WERI-Rb-1 (cell line): ENCODE results near the gene TNFAIP8L2.

Source experiments
- DNase-seq: peaks from one replicate; pipeline ENCODE4 v3.0.0-alpha.2; 2020
- H3K27ac ChIP-seq: fragments of 250-450 bp; sonication (Bioruptor Pico); 2 replicates; pipeline ENCODE4 v1.5.1; 2020; ENCODE audit warnings: mild to moderate bottlenecking, moderate library complexity
- H3K27me3 ChIP-seq: fragments of 250-450 bp; sonication (Bioruptor Pico); 2 replicates; pipeline ENCODE4 v1.5.1; 2021; ENCODE audit warnings: mild to moderate bottlenecking, low read depth, moderate library complexity; ENCODE audit not compliant: insufficient read depth, severe bottlenecking
- H3K36me3 ChIP-seq: fragments of 250-450 bp; sonication (Bioruptor Pico); 2 replicates; pipeline ENCODE4 v1.5.1; 2020; ENCODE audit warnings: mild to moderate bottlenecking, moderate library complexity
- H3K4me3 ChIP-seq: 2 replicates; pipeline ENCODE4 v1.5.1; 2011; ENCODE audit warnings: low read depth, mild to moderate bottlenecking, control low read depth, low read length
- H3K9me3 ChIP-seq: fragments of 250-450 bp; sonication (Bioruptor Pico); 2 replicates; pipeline ENCODE4 v1.5.1; 2021; ENCODE audit warnings: mild to moderate bottlenecking, moderate library complexity; ENCODE audit not compliant: severe bottlenecking
- CTCF ChIP-seq: IDR thresholded peaks from 2 replicates; pipeline ENCODE4 v1.5.1; 2011; ENCODE audit warnings: low read depth, mild to moderate bottlenecking, control low read depth, inconsistent platforms, low read length

TNFAIP8L2 gene

GRCh38 chr1:151134991-151135390, 21.5 kb upstream of the TNFAIP8L2 start:
- no peak for TF ChIP-seq CTCF
- Histone ChIP-seq H3K36me3 (peaks cover 90% of the 10 kb centered on the region), H3K4me3 (no peak overlapping the region), H3K27ac (no peak overlapping the region), H3K27me3 (no peaks in the 10 kb centered on the region), H3K9me3 (no peaks in the 10 kb centered on the region)
- no peak for DNase-seq

- TF ChIP-seq CTCF, result peak; percentile 85
- Histone ChIP-seq H3K36me3 (peaks cover 96% of the 10 kb centered on the region), H3K27me3 (no peaks in the 10 kb centered on the region), H3K9me3 (no peaks in the 10 kb centered on the region), H3K27ac (no peak overlapping the region), H3K4me3 (no peak overlapping the region)
- DNase-seq, result peak; percentile 79
Observed at GRCh38 chr1:151135433-151136385, 20.7 kb upstream of the TNFAIP8L2 start.

GRCh38 chr1:151137789-151138188, 18.7 kb upstream of the TNFAIP8L2 start:
- Histone ChIP-seq H3K27me3 (no peaks in the 10 kb centered on the region), H3K27ac (no peak overlapping the region), H3K4me3 (no peak overlapping the region), H3K9me3 (no peaks in the 10 kb centered on the region), H3K36me3 (peaks cover 94% of the 10 kb centered on the region)
- no peak for DNase-seq
- no peak for TF ChIP-seq CTCF

- TF ChIP-seq CTCF, result no peak
- H3K4me3 ChIP-seq, result peak overlapping the region; percentile 18
- H3K27me3 ChIP-seq, result no peaks in the 10 kb centered on the region
- peaks cover 69% of the 10 kb centered on the region for H3K36me3 ChIP-seq
- H3K27ac ChIP-seq, result peak overlapping the region; percentile 86
- DNase-seq, result peak; percentile 100
- H3K9me3 ChIP-seq, result no peaks in the 10 kb centered on the region
Observed at GRCh38 chr1:151142411-151143056, 13.9 kb upstream of the TNFAIP8L2 start.

- Histone ChIP-seq H3K4me3 (peak overlapping the region; percentile 9; the same call in 1 of the 2 replicates), H3K27ac (peak overlapping the region; percentile 86), H3K36me3 (peaks cover 63% of the 10 kb centered on the region), H3K9me3 (no peaks in the 10 kb centered on the region), H3K27me3 (no peaks in the 10 kb centered on the region)
- DNase-seq, result no peak
- TF ChIP-seq CTCF, result peak; percentile 33; the same call in 1 of the 2 replicates
Observed at GRCh38 chr1:151143057-151143435, 13.4 kb upstream of the TNFAIP8L2 start.
